Fibroblast of skin of scalp (primary cell): ENCODE measurements around the gene ASIP. TPM values are rescaled to one million over a fixed set of nuclear protein-coding genes. Genes with fewer than 3 reads are reported as not detected.
A peak's percentile ranks its signal among the peaks of the same experiment; 100 is the strongest.
"Not testable (repeated sequence)": the region's sequence is repeated elsewhere in the genome, so short reads cannot be mapped to it uniquely, and the experiment has no call there.

ENCODE experiments used
- DNase-seq: peaks from one replicate; pipeline ENCODE4 v3.0.0-alpha.2; 2013
- polyA plus RNA-seq, 2 experiments: library from polyadenylated mRNA; unstranded; fragments of 120-200 nt; gene quantifications; one replicate each; pipeline ENCODE4 v1.2.1, GENCODE V29; 2013; ENCODE audit not compliant: insufficient read length in 2 of 2

ASIP gene, protein sequence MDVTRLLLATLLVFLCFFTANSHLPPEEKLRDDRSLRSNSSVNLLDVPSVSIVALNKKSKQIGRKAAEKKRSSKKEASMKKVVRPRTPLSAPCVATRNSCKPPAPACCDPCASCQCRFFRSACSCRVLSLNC
- polyA plus RNA-seq (2013, experiment 1 of 2; ENCODE audit: insufficient read length): 0.26 TPM
- 0.39 TPM for polyA plus RNA-seq (2013, experiment 2 of 2; ENCODE audit: insufficient read length)

DNA sequence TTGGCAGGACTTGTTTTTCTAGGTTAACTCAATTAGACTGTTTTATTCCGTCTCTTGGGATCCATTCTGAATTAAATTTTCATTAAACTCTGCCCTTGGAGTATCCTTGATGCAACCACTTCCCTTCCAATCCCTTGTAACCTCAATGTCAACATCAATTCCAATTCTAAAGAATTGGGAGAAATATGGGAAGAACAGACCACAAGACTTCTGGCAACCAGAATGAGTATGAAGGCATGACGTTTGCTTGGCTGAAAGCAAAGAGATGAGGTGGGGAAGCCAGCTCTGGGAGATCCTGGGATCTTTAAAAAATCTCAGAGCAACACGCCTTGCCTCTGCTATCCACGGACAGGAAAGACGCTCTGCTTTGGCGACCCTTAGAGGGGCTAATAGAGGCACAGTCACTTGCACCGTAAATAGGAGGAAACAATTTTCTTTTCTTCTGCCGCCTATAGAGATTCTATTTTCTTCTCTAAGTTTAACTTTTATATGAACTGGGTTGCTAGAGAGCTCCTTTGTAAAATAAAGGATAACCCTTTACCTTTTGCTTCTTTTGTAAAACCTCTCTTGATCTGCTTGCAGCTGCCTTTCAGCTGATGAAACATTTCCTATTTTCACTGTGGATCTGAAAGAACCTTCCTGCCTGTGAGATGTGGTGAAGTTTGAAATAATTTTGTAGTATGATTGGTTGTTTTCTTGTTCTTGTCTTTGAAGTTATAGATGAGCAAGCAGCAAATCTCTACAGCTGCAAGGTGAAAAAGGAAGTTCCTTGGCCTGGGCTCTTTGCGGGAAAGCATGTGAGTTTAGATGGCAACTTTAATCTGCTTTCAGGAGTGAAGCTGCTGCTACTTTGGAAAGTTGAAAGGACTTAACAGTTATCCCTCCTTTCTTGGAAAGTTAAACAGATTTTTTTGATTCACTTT, at the start of gene ASIP:
ASIP (plus strand) TSS at position 731 of the 923 bp plus-strand sequence. CDS start 18,952 bp downstream, outside the sequence.
- DNase-seq: peak; percentile 57

DNA sequence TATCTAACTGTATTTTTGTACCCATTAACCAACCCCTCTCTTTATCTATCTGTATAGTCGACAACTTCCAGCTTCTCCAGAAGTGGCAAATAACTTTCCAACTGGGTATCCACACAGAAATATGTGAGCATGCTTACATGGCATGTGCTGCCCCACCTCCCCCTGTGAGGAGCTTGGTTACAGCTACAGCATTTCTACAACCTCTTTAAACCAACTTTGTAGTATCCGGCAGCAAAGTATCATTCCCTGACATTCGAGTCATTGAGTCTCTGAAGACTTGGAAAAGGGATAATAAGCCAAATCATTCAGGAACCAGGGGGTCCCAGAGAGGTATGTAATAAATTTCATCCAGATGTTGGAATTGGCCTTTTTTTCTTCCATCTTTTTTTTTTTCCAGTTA, 48.2 kb upstream of the ASIP start:
- peak; percentile 73 for DNase-seq

DNA sequence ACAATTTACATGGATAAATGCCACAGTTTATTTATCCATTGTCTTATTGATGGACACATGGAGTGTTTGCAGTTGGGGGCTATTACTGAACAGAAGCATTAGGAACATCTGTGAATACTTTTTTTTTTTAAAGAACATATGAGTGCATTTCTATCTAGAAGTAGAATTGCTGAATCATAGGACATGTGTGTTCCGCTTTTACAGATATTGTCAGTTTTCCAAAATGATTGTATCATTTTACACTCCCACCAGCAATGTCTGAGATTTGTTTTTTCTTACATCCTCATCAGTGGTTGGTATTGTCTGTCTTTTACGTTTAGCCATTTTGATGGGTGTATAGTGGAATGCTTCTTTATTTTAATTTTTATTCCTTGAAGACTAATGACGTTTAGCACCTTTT, 42.0 kb upstream of the ASIP start:
- no peak for DNase-seq

DNA sequence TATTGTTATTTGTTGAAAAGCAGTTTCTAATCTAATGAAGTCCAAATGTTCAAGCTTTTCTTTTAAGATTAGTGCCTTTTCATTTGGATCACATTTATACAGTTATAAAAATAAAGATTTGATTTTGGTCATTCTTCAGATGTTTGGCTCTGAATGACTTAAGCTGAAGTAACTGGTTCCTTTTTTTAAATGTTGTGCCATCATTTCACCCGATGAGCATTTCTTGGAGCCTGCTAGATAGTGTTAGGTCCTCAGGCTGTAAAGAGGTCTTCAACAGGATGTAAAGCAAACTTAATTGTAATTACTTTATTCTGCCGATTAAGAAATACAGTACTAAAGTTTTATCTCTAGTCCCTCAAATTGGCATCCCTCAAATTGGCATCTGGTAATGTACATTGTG, 41.2 kb upstream of the ASIP start:
- DNase-seq: no peak

DNA sequence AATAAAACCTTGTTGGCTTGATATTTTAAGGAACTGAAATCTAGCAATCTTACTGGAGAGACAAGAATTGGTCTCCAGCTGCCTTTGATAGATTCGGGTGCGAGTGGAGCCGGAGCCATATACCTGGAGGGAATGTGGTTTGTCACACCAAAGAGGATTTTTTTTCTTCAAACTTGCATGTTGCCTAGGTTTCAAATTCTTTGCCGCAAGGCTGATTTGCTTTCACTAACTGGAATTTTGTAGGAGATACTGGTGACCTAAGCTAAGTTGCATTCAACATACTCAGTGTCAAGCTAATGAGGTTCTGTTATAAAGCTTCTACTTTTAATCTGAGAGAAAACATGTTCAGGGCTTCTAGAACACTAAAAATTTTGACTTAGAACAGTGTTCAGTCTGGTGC, 39.7 kb upstream of the ASIP start:
- DNase-seq: no peak

DNA sequence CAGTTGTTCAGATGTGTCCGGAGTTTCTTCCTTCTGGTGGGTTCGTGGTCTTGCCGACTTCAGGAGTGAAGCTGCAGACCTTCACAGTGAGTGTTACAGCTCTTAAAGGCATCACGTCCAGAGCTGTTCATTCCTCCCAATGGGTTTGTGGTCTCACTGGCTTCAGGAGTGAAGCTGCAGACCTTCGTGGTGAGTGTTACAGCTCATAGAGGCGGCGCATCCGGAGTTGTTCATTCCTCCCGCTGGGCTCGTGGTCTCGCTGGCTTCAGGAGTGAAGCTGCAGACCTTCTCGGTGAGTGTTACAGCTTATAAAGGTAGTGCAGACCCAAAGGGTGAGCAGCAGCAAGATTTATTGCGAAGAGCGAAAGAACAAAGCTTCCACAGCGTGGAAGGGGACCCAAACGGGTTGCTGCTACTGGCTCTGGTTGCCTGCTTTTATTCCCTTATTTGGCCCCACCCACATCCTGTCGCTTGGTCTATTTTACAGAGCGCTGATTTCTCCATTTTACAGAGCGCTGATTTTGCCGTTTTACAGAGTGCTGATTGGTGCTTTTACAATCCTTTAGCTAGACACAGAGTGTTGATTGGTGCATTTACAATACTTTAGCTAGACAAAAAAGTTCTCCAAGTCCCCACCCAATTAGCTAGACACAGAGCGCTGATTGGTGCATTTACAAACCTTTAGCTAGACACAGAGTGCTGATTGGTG, 35.9 kb upstream of the ASIP start:
- DNase-seq: not testable (repeated sequence)

DNA sequence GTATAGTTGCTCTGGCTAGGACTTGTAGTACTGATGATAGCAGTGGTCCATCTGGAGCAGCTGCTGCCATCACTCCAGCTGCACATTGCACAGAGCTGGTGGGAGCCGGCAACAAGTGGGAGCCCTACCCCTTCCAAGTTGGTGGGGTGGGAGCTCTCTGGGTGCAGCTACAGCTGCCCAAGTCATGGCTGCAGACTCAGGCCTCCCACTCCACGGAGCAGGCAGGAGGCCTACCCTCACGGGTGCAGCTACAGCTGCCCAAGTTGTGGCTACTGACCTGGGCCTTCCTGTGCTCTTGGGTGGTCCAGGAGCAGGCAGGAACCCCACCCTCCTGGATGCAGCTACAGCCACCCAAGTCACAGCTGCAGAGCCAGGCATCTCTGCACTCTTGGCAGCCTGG, 32.1 kb upstream of the ASIP start:
- no peak for DNase-seq

DNA sequence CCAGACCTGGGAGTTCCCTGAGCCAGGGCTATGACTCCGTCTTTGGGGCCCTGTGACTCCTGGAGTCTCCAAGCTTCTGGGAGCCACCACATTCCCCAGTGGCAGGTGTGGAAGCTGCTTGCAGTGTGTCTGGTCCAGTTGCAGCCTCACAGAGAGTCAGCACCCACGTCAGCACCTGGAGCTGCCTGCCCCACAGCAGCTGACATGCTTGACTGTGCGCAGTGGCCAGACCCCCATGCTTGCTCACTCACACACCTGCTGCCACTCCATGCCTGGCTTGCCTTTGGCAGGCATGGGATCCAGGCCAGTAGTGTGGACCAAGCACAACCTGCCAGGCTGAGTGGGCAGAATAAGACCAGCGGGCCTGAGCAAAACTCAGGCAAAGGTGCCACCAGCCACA, 31.0 kb upstream of the ASIP start:
- no peak for DNase-seq

DNA sequence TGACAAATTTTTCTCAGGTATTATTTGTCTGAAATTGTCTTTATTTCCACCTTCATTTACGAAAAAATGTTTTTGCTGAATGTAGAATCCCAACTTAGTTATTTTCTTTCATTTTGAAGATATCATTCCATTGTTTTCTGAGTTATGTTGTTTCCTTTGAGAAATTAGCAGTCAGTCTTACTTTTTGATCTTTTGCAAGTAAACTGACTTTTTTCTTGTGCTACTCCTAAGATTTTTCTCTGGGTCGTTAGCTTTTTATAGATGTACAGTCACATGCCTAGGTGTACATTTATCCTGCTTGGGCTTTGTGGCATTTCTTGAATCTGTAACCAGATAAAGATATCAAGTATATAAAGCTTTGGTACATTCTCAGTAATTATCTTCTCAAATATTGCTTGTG, 29.6 kb upstream of the ASIP start:
- no peak for DNase-seq

DNA sequence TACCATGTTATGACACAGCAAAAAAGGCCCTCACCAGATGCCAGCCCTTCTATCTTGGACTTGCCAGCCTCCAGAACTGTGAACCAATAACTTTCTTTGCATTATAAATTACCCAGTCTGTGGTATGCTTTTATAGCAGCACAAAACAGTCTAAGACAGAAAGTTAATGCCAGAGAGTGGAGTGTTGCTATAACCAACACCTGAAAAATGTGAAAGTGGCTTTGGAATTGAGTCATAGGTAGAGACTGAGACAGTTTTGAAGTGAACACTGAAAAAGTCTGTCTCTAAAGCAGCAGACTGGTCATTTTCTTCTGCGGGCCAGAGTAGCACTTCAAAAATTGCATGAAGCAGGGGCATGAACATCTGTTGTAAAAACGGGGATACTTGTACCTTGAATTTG, 28.0 kb upstream of the ASIP start:
- no peak for DNase-seq

DNA sequence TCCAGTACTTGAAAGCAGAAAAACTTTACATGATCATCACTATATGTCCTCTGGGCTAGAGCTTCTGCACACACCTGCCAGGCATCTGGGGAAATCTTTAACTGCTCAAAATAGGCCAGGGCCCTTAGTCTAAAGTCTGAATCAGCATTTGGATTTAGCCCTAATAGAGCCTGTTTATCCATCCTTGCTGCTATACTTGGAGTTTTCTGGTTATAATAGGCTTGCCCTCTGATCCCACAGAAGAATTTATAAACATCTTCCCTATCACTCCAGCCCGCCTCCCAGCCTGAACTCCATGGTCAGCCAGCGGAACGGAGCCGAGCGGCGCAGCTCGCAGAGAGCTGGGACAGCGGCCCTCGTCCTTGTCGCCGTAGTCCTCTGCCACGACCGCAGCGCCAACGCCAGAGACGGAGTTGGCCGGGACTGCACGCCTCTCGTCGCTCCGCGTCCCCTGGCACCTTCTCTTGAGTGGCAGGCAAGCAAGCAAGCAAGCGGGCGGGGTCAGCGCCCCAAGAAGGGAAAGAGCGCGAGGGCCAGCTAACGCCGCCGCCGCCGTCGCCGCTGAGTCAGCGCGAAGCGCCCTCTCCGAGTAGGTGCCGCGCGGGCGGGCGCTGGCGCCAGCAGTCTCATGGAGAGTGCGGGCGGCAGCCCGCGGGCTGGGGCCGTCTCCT, 25.4 kb upstream of the ASIP start:
- DNase-seq: peak; percentile 68

DNA sequence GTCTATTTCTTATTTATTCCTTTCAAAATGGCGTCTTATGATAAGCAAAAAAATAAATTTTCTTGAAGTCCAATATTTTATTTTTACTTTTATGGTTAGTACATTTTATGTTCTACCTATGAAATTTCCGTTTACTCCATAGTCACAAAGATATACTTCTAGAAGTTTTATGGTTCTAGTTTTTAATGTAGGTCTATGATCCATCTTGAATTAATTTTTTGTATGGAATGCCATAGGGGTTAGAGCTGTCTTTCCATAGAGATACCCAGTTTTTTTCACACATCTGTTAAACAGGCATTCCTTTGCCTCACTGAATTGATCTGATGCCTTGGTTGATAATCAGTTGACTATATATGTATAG, 24.9 kb upstream of the ASIP start:
- no peak for DNase-seq

DNA sequence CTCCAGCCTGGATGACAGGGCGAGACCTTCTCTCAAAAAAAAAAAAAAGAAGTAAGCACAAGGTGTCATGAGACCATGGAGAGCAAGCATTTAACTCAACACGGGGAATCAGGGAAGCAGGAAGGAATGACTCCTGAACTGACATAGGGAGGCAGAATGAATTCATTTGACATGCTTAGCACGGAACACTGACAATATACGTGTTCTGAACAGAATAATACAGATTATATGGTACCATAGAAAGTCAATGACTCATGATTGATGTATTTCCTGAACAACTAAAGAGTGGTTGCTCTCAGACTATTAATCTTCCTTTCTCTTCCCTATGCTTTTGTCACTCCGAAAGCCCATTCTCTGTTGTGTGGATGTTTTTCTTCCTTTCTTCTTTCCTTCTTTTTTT, 20.7 kb upstream of the ASIP start:
- DNase-seq: peak; percentile 82

DNA sequence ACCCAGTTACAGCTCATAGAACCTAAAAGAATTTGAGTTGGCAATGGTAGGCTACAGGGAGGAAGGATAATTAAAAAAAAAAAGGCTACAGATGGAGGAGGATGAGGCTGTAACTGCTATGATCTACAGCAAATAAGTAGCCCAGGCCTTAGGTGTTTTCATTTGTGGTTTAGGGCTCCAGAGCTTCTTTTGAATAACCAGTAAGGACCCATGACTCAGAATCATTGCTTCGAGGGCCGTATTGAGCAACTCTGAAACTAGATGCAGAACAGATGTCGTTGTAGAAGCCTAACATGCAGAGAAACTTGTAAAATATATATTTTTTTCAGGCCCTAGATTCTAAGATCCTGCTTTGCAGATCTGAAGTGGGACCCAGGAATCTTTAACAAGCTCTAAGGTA, 19.0 kb upstream of the ASIP start:
- peak; percentile 96 for DNase-seq

DNA sequence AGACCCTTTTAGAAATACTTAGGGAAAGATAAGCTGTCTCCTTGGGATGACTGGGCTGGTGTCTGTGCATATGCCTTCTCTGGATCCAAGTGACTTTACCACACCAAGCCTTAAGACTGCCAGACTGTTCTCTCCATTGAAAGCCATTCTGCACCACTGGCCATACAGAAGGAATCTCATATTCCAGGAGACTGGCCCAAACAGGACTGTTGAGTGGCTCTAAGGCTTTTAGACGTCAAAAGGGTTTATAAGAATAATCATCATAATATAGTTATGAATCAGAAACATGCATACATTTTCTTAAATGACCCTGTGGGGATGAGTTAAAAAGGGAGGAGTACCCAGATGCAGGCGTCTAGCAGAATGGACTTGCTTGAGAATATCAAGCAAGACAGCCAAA, 17.0 kb upstream of the ASIP start:
- DNase-seq: not testable (repeated sequence)

DNA sequence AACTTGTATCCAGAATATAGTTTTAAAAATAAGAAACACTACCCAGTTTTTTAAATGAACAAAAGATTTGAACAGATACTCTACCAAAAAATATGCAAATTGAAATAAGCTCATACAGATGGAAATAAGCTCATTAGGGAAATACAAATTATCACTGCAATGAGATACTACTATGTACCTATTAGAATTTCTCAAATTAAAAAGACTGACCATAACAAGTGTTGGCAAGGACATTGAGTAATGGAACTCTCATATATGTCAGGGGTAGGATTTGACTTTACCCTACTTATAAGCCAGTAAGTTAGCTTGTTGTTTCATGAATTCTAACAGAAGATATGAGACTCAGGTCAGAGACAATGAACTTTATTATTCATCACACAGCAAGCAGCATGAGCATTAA, 9.6 kb upstream of the ASIP start:
- no peak for DNase-seq

DNA sequence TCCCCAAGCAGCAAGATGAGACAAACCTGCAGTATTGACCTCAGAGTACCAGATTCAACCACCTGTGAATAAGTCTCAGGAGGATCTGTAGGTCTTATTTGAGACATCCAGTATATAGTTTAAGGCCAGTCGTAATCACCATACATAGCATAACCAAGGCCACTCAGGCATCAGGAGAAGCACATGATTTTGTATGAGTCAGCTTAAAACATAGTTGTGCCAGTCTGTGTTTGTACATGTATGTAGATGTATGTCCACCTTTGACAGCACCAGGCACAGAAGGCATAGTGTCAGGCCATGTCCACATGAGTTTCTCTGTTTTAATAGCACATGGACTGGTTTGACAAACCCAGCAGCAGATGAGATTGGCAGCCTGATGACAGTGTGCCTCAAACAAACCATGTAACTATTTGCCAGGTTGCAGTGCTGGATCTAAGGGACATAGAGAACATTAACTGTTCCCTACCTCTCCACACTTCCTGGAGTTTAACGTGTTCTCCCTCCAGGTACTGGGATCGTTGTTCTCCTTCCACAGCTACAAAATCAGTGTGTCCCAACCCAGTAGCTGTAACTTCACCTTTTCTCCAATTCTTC, 8.6 kb upstream of the ASIP start:
- DNase-seq: no peak

DNA sequence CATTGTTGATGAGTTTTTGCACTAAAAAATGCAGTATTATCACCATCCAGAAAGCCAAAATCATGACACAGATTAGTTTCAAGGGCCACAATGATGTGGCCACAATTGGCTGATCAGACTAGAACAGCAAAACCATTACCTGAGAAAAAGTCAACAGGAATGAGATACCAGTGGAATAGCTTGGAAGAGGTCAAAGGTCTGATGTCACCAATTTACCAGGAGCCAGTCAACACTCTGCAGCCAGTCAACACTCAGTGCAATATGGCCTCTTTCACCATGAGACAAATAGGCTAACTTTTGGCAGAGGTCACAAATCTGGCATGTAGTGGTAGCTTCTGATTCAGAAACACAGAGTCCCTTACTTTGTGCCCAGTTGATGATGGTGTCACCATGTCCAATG, 7.5 kb upstream of the ASIP start:
- no peak for DNase-seq

DNA sequence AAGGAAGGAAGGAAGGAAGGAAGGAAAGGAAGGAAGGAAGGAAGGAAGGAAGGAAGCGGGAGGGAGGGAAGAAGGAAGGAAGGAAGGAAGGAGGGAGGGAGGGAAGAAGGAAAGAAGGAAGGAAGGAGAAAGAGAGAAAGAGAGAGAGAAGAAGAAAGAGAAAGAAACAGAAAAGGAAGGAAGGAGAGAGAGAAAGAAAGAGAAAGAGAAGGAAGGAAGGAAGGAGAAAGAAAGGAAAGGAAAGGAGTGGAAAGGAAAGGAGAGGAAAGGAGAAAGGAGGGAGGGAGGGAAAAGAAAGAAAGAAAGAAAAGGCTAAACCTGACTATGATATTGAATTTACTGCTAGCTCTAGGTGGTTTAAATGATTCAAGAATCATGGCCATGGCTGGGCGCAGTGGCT, 5.3 kb upstream of the ASIP start:
- DNase-seq: no peak

DNA sequence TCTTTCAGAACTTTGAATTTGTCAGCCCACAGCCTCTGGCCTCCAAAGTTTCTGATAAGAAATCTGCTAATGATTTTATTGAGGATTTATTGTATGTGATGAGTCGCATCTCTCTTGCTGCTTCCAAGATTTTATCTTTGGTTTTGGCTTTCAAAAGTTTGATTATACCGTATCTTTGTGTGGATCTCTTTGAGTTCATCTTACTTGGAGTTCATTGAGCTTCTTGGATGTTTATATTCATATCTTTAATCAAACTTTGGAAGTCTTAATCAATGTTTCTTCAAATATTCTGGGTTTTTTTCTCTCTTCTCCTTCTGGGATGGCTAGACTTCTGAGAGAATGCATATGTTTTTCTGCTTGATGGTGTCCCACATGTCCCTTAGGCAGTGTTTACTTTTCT, 3.3 kb upstream of the ASIP start:
- DNase-seq: no peak

DNA sequence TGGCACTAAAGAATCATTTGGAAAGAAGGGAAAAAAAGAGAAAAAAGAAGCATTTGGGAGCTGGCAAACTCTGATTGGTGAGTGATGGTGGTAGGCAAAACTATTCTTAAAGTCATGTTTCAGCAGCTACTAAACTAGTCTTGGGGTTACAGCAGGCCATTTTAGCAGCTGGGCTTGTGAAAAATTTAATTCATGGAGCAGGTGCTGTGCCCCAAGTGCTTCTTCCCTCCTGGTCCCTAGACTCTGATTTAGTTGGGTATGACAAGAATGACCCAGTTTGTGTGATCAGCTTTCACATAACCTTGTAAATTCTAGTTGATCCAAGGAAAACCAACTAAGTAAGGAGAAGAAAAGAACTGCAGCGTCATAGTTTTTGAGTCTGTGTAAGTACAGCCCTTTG, 1.1 kb upstream of the ASIP start:
- DNase-seq: no peak

DNA sequence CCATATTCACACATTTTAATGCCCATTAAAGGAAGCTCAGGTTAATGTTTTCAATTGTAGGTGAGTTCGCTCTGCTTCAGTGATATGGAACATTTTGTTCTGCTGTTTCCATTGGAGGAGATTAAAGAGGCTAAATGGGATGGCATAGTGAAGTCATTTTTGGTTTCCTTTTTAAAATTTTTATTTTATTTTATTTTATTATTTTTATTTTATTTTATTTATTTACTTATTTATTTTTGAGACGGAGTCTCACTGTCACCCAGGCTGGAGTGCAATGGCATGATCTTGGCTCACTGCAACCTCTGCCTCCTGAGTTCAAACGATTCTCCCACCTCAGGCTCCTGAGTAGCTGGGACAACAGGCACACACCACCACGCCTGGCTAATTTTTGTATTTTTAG, 792 bp downstream of the ASIP start:
- DNase-seq: not testable (repeated sequence)

DNA sequence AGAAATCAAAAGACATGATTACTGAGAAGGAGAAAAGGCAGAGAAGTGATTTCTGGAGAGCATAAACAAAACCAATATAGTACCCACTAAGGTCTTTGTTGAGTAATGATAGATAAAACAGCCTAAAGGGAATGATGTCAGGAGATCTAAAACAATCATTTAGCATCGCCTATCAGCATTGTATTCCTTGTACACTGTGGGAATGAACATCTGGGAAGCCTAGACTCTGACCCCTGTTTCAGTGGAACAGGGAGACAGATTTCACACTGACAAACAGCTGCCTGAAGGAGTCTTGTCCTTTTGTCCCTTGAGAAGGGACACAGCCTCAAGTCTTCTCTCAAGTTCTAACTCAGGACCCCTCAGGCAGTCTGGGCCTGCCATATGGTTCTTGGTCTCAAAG, 1.7 kb downstream of the ASIP start:
- DNase-seq: no peak
